HEK293T (cell line): ENCODE results near the gene RAD50.
A peak's percentile ranks its signal among the peaks of the same experiment; 100 is the strongest.

Experiments used
- CTCF ChIA-PET: fragments of 350-600 bp; formaldehyde crosslinking; extraction: SDS; loops from one replicate; lab custom pipeline; 2021; ENCODE audit warnings: antibody characterized with exemption, inconsistent platforms; lab: Yijun Ruan, JAX
- POLR2A ChIA-PET: fragments of 350-600 bp; formaldehyde crosslinking; extraction: SDS; loops from one replicate; lab custom pipeline; 2020; ENCODE audit warnings: antibody characterized with exemption, inconsistent platforms; lab: Yijun Ruan, JAX
- DNase-seq: peaks from one replicate; pipeline ENCODE4 v3.0.0; 2012; ENCODE audit warnings: mixed read lengths; ENCODE audit errors: extremely low spot score
- ARNT ChIP-seq: fragments of 450-650 bp; IDR thresholded peaks from 2 replicates; pipeline ENCODE4 v1.6.1; 2017; ENCODE audit warnings: mild to moderate bottlenecking
- BHLHE40 ChIP-seq: fragments of 450-650 bp; IDR thresholded peaks from 2 replicates; pipeline ENCODE4 v1.6.1; 2016; ENCODE audit warnings: mild to moderate bottlenecking, moderate library complexity, borderline replicate concordance
- CTBP1 ChIP-seq: fragments of 450-650 bp; IDR thresholded peaks from 2 replicates; pipeline ENCODE4 v1.6.1; 2016; ENCODE audit warnings: borderline replicate concordance
- ELF4 ChIP-seq: fragments of 450-650 bp; IDR thresholded peaks from 2 replicates; pipeline ENCODE4 v1.6.1; 2017; ENCODE audit warnings: antibody characterized with exemption
- FOXA1 ChIP-seq: fragments of 450-650 bp; IDR thresholded peaks from 2 replicates; pipeline ENCODE4 v1.6.1; 2016; ENCODE audit warnings: mild to moderate bottlenecking
- FOXK2 ChIP-seq: fragments of 450-650 bp; IDR thresholded peaks from 2 replicates; pipeline ENCODE4 v1.6.1; 2016; ENCODE audit warnings: mild to moderate bottlenecking
- FOXM1 ChIP-seq: fragments of 450-650 bp; IDR thresholded peaks from 2 replicates; pipeline ENCODE4 v1.6.1; 2017; ENCODE audit warnings: mild to moderate bottlenecking, borderline replicate concordance
- HDGF ChIP-seq: fragments of 450-650 bp; IDR thresholded peaks from 2 replicates; pipeline ENCODE4 v1.6.1; 2017; ENCODE audit warnings: antibody characterized with exemption, borderline replicate concordance
- L3MBTL2 ChIP-seq: fragments of 450-650 bp; conservative IDR thresholded peaks from 2 replicates; pipeline ENCODE4 v1.6.1; 2016; ENCODE audit warnings: mild to moderate bottlenecking
- LEF1 ChIP-seq: fragments of 450-650 bp; IDR thresholded peaks from 2 replicates; pipeline ENCODE4 v1.6.1; 2017; ENCODE audit warnings: mild to moderate bottlenecking, borderline replicate concordance
- NFRKB ChIP-seq: fragments of 450-650 bp; IDR thresholded peaks from 2 replicates; pipeline ENCODE4 v1.6.1; 2016; ENCODE audit warnings: mild to moderate bottlenecking, moderate library complexity
- PKNOX1 ChIP-seq: fragments of 450-650 bp; IDR thresholded peaks from 2 replicates; pipeline ENCODE4 v1.6.1; 2016
- SP1 ChIP-seq: fragments of 450-650 bp; IDR thresholded peaks from 2 replicates; pipeline ENCODE4 v1.6.1; 2017
- SUZ12 ChIP-seq: fragments of 450-650 bp; IDR thresholded peaks from 2 replicates; pipeline ENCODE4 v1.6.1; 2016; ENCODE audit warnings: mild to moderate bottlenecking
- TARDBP ChIP-seq: fragments of 450-650 bp; IDR thresholded peaks from 2 replicates; pipeline ENCODE4 v1.6.1; 2016
- ZNF384 ChIP-seq: fragments of 450-650 bp; IDR thresholded peaks from 2 replicates; pipeline ENCODE4 v1.6.1; 2016

RAD50 gene

GRCh38 chr5:132659598-132660493 lies 103.1 kb downstream of the RAD50 start:
- no peak for DNase-seq
- TF ChIP-seq PKNOX1 (no peak), TARDBP (no peak), SP1 (no peak), CTBP1 (no peak), LEF1 (no peak), ZNF384 (no peak), NFRKB (no peak)
- POLR2A ChIA-PET = no interaction called here
- CTCF ChIA-PET = interaction anchor here (0.7 kb wide), 1 partner anchor 13 kb away, joined by 4 read pairs; no protein-coding TSS in a partner anchor

DNA sequence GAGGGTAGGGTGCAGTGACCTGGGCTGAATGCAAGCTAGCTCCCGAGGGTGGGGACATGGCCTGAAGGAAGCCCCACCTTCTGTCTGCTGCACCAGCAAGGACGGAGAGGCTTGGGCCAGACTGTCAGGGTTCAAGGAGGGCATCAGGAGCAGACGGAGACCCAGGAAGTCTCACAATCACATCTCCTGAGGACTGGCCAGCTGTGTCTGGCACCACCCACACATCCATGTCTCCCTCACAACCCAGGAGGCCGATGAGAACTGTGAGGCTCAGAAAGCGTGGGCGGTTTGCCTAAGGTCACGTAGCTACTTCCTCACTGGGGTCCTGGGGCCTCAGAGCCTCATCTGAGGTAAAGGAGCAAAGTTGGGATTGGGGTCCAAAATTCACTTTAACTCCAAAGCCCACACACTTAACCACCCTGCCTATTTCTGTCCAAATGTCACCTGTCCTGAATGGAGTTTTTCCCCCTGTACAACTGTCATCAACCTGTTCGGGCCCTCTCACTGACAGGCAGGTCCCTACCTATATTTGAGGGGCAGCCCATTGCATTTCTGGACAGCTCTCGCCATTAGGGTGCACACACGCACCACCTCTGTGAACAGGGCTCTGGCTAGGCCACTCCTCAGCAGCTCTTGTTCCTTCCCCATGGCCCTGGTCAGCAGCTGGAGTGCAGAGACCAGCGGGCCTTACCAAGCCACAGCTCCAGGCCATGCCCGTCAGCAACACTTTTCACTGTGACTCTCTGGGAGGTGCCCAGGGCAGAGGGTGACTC lies 104.6 kb downstream of the RAD50 start:
- ChIA-PET POLR2A (no interaction called here), CTCF (interaction anchor here (1.1 kb wide), 1 partner anchor 159 kb away, joined by 3 read pairs; no protein-coding TSS in a partner anchor)
- DNase-seq = no peak
- no peak for TF ChIP-seq FOXM1
- no peak for TF ChIP-seq SP1
- TF ChIP-seq TARDBP = no peak
- no peak for TF ChIP-seq CTBP1
- no peak for TF ChIP-seq ELF4
- no peak for TF ChIP-seq ARNT
- no peak for TF ChIP-seq FOXK2
- no peak for TF ChIP-seq SUZ12
- no peak for TF ChIP-seq NFRKB
- TF ChIP-seq HDGF = no peak
- TF ChIP-seq PKNOX1 = no peak
- no peak for TF ChIP-seq BHLHE40
- no peak for TF ChIP-seq L3MBTL2
- TF ChIP-seq LEF1 = no peak
- no peak for TF ChIP-seq ZNF384
- TF ChIP-seq FOXA1 = no peak

- TF ChIP-seq SP1 (no peak), TARDBP (no peak), BHLHE40 (no peak), FOXA1 (no peak), ARNT (no peak), ELF4 (no peak), ZNF384 (no peak), FOXM1 (no peak), L3MBTL2 (no peak), FOXK2 (no peak), PKNOX1 (no peak), HDGF (no peak), SUZ12 (no peak)
- CTCF ChIA-PET = no interaction called here
- no peak for DNase-seq
- POLR2A ChIA-PET = no interaction called here
Observed at GRCh38 chr5:132662004-132662401, 105.2 kb downstream of the RAD50 start.

- ChIA-PET CTCF (no interaction called here), POLR2A (no interaction called here)
- TF ChIP-seq PKNOX1 (0 out of 2 replicates have a peak, but pooled peaks have one; percentile 12), ARNT (no peak), SUZ12 (no peak), HDGF (no peak), ELF4 (no peak), ZNF384 (no peak)
- DNase-seq = peak; percentile 46
Observed at GRCh38 chr5:132662925-132663770, 106.4 kb downstream of the RAD50 start.
